GM21447 (cell line): ENCODE results near the gene RFPL3.
"Not testable (repeated sequence)": the region's sequence is repeated elsewhere in the genome, so short reads cannot be mapped to it uniquely, and the experiment has no call there.

Experiments
- ATAC-seq: cut with Tn5 transposase; IDR thresholded peaks from one replicate; pipeline ENCODE4 v1.9.1; 2021; ENCODE audit not compliant: unreplicated experiment

RFPL3 gene

DNA sequence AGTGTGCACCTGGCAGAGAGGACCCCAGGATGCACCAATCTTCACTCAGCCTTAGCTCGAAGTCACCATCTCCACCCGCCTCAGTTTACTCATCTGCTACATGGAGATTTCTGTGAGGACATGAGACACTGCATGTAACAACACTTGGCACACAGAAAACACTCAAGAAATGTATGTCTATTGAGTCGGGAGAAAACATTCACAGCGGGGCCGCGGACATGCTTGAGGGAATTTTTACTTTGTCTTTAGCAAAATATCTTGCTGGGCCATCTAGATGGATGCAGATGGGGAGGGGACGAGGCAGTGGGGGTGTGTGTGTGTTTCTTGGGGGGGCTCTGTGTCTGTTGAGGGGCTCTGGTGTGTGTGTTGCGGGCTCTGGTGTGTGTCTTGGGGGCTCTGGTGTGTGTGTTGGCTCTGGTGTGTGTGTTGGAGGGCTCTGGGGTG lies 28.4 kb upstream of the RFPL3 start:
- ATAC-seq = no peak

DNA sequence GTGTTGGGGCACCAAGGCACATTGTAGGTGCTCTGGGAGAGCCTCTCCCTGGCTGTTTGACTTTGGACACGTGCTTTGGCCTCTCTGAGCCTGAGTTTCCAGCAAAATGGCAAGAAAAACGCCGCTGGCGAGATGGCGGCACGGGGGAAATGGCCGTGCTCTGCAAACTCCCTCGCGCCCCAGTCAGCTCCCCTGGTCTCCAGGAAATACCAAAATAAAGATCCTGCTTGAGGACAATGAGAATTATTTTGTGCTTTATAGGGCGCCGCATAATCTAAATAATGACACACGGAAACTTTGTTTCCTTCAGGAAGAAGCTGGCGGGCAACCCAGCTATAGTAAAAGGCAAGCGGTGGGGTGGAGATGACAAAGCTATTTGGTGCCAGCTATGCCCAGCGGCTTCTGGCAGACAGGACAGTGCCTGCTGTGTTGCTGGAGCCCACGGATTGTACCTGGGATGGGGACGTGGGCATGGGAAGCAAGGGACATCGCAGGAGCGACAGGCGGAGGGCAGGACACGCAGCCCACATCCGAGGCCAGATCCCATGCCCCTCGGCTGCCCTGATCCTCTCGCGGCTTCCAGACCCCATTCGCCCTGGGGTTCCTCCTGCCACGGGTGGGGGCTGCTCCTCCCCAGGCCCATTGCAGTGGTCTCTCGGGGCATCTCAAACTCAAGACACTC lies 26.3 kb upstream of the RFPL3 start:
- no peak for ATAC-seq

DNA sequence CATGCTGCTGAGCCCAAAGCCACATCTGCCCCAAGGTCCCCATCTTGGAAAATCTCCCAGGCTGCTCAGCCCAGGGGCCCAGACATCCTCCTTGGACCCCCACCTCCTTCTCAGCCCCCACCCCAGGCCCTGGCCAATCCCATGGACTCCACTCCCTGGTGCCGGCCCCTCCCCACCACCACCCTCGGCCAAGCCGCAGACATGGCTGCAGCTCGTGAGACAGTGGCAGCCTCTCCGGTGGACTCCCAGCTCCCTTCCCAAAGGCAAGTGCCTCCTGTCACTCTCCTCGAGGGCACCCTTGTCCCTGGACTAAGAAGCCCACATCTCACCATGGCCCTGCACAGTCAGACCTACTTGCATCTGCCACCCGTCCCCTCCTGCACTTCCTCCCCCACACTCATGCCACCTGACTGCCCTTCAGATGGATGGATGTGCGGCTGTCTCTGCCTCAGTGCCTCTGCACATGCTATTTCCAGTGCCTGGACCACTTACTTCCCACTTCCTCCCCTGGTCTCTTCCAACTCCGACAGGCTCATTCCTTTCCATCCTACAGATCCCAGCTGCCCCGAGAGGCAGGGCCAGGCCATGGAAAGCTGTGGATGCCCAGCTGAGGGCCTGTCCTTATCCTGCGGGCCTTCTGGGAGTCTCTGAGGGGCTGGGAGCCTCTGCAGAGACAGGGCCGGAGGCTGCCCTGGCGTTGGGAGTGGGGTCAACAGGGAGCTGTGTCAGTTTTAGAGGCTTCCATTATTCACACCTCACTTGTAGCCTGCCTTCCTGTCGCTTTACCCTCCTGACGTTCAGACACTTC lies 25.5 kb upstream of the RFPL3 start:
- no peak for ATAC-seq

DNA sequence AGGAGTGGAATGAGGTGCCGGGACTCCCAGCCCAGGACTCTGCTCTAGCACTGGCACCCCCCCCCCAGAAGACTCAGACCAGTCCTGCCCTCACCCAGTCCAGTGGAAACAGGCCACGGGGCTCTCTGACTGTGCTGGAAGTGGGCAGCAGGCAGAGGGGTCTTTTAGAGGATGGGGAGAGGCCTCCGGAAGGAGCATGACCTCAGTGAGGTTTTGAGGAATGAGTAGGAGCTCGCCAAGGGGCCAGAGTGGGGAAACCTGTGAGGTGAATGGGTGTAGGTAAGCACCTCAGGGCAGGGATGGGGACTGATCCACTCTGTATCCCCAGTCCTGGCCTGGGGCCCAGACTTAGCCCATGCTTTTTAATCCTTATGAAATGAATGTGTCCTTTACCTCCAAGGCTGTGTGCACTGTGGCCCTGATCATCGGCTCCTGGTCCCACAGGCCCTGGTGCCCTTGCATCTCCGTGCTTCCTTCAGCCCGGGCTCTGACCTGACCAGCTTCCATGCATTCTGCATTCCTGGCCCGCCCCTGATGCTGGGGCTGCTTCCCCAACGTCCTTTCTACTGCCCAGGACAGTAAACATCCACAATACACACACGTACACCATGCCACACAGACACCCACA lies 24.4 kb upstream of the RFPL3 start:
- ATAC-seq = no peak

DNA sequence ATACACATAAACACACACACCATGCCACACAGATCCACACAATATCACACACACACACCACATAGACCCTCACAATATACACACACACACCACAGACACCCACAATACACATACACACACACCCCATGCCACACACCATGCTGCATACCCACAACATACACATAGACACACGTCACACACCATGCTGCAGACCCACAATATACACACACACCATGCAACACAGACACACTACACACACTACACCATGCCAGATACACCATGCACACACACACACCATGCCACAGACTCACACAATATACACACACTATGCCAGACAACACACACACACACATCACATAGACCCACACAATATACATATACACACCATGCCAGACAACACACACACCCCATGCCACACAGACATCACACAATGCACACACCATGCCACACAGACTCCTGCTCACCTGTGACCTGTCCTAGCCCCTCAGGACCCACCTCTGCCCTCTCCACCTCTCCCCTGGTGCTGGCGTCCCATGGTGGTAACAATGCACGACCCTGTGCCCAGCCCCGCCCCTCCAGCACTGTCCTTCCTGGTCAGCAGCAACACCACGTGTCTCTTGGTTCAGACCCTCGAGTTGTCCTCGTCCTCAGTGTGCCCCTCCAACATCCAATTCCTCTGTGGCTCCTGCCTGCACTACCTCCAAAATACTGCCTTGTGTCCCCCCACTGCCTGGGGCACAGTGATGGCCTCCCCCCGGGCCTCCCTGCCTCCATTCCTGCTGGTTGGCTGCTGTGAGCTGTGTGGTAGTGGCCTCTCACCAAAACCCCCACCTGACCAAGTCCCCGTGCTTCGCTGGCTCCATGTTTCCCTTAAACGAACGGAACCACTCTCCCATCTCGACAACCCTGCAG lies 23.7 kb upstream of the RFPL3 start:
- no peak for ATAC-seq

DNA sequence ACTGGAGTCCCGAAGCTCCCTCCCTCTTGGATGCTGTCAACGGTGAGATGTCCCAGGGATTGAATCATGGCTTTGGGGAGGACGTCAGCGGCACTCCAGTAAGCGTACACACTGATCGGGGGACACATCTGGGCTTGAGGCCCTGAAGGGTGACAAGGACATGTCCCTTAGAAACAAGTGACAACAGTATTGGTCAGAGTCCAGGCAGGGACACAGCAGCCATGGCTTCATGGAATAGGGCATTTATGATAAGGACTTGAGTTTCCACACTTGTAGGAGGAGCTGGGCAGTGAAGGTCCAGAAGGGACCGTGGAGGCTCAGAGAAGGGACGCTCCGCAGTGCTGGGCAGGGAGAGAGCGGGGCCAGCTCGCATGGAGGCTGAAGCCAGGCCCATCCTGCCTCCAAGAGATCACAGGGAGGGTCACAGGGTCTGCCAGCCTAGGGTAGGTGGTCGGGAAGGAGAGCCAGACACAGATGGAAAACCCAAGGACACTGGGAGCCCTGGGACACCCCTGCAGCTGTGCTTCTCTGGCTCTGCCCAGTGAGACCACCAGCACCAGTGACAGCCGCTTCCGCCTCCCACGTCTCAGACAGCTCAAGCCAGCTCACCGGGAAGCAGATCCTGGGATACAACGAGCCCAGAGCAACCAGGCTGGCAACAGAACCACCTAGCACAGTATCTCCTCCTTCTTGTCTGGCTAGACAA lies 22.9 kb upstream of the RFPL3 start:
- no peak for ATAC-seq

DNA sequence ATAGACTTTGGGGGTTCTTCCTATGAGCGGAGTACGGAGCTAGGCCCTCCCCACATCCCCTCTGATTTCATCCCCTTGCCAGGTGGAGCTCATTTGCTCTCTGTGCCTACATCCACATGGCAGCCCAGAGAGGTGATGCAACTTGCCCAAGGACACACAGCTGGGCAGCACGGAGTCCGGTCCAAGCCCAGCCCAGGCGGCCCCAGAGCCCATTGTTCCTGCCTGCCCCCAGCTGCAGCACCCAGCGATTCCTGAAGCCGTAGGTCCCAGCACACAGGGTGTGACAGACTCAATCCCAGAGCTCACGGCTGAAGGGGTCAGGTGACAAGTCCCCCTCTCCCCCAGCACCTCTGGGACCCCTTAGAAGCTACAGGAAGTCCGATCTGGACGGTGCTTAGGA lies 22.2 kb upstream of the RFPL3 start:
- ATAC-seq = no peak

DNA sequence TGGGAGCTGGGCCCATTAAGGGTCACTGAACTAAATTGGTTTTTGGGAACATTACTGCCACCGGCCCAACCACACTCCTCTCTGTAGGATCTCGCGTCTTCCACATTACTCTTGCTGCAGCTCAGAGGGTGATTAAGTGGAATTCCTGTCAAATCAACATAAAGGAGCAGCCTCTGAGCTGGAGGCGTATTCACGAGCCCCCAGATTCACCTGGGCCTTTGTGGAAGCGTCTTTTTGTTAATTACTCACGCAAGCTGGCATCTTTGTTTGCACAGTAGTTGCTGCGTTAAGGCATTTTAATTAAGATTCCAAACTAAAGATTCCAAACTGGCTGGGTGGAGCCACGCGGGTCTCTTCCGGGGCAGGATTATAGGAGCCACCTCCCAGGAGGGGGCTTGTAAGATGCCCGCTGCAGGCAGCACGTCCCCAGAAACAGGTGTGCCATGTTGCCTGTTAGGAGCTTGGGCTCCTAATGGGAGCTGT lies 21.5 kb upstream of the RFPL3 start:
- ATAC-seq = no peak

DNA sequence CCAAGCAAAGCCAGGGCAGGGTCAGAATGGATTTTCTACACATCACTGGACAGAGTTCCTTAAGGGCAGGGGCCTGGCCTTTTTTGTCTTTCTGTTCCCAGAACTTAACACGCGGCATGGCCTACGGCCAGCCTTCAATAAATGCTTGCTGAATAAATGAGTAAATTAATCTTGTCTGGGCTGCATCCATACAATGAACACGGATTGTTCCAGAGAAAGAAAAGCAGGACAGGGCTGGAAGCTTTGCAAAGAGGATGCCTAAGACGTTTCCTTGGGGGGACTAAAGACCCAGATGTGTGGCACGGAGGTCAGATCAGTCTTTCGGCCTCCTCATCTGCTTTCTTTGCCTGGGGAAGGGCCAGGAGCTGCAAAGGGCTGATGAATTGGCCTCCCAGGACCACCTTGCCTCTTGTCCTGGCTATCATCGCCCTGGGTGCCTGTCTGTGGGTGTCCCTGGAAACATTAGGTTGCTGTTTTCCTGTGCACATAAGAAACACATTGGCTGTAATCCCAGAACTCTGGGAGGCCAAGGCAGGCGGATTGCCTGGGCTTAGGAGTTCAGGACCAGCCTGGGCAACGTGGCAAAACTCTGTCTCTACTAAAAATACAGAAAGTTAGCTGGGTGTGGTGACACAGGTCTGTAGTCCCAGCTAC lies 20.8 kb upstream of the RFPL3 start:
- no peak for ATAC-seq

DNA sequence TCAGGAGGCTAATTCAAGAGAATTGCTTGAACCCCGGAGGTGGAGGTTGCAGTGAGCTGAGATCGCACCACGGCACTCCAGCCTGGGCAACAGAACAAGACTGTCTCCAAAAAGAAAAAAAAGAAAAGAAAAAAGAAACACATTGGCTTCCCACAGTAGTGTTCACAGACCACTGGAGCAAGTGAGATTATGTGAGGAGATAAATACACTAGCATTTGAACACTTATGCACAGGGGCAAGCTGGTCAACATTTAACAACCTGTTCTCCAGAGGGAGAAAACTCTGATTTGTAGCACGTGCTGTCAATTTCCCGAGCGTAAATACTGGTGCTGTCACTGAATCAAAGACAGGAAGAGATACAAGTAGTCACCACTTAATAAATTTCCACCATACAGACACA lies 20.2 kb upstream of the RFPL3 start:
- ATAC-seq = not testable (repeated sequence)

DNA sequence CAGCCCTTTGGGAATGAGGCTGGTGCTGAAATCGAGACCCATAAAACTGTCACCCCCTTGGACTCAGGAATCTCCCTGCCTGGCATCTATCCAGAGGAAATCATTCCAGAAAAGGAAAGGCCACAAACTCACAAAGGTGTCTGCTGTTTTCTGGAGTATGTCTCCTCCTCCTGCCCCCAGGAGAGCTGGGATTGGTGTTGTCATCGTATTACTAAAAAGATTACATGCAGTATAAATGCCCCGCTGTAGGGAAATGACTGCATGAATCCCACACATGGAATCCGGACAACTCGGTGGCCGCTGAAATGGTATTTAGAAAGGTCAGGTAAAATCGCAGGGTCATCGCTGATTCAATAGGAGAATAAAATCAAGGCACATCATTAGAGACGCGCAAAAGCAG lies 18.9 kb upstream of the RFPL3 start:
- ATAC-seq = no peak

DNA sequence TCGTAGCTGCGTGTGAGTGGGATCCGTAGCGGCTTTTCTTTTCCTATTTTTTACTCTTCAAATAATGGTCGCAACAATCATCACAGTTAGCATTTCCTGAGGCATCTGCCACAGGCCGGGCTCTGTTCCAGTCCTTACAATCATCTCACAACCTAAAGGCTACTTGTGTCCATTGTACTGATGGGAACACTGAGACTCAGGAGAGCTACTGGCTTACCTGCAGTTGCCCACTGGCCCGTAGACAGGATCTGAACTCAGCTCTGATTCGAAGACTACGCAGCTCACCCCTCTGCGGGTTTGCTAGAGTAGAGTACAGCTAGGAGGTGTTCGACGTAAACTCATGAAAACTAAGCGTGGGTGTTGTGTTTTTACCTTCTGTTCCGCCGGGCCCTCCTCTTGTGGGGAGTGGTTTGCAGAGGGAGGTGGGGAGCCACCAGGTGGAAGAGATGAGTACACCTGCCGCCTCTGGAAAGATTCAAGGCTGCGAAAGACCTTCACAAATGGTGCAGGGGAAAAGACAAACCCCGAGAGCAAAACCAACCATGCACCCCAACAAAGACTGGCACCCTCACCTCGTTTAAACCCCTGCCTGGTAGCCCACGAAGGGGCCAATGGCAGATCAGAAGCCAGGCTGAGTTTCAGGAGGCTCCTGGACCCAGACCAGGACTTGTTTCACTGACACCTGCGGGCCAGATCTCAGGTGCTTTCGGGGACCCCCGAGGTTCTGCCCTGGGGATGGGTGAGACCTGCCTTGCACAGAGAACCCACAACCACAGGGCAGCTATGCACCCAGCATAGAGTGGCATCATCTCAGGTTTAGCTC lies 18.3 kb upstream of the RFPL3 start:
- no peak for ATAC-seq

DNA sequence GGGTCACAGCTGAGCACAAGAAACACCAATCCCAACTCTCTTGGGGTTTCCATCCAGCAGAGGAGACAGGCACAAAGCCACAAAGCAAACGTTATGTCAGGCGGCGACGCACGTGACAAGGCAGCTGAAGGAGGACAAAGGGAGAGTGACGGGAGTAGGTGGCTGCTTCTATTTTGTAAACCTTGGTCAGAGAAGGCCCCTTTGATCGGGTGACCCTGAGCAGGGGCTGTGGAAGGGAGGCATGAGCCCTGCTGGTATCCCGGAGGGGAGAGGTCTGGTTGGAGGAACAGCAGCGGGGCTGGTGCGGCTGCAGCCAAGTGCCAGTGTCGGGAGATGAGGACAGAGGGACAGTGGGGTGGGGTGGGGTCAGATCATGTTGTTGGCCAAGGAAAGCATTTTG lies 17.3 kb upstream of the RFPL3 start:
- ATAC-seq = no peak

DNA sequence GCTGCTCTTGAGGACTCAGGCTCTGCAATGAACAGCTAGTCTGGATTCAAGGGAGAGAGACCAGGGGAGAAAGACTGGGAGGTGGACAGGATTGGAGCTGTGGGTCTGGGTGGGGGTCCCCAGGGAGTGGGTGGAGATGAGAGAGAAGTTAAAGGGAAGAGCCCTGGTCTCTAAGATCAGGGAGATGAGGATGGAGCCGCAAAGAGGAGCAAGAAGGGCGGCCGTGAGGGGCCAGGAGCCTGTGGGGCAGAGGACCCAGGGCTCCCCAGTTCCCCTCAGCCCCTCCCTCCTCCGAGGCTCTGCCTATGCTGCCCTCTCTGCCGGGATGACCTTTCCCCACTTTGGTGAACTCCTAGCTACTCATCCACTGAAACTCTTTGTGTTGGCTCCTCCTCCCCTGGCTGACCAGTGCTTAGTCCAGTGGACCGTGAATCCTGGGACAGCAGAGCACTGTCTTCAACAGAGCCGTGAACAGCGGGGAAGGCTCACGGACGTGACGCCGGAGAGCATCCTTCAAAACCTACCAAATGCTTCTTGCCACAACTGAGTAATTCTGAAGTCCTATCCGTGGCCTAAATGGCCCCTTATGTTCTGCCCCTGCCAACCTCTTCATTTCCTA lies 16.4 kb upstream of the RFPL3 start:
- ATAC-seq = no peak

DNA sequence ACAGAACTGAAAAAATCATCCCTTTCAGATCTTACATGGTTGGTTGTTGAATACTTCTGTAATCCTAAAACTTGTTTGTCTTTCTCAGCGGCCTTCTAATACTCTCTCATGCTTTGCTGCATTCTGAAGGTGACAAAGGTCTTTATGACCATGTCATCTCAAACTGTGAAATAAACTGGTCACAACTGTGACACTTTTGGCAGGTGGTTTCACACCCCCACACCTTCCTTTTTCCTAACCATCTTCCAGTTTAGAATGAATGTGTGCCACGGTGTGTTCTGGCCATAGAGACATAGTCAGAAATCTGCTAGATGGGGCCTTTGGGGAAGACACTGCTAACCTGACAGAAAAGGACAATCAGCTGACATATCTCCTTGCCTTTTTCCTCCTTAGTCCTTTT lies 14.7 kb upstream of the RFPL3 start:
- no peak for ATAC-seq

DNA sequence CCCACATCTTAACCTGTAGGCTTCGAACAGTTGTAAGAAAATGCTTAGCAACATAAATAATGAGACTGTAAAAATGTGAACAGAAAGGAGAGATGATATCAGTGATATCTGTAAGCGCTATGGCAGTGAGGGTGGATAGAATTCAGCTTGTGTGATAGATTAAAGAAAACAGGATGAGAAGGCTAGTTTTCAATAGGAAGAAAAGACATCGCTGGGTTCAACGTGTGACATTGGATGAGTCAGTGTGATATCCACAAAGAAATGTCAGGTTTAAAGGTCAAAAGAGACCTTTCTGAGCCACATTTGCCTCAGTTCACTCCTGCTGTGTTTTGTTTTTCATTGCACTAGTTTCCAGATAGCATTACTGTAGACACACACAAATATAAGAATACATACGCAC lies 13.7 kb upstream of the RFPL3 start:
- ATAC-seq = no peak

DNA sequence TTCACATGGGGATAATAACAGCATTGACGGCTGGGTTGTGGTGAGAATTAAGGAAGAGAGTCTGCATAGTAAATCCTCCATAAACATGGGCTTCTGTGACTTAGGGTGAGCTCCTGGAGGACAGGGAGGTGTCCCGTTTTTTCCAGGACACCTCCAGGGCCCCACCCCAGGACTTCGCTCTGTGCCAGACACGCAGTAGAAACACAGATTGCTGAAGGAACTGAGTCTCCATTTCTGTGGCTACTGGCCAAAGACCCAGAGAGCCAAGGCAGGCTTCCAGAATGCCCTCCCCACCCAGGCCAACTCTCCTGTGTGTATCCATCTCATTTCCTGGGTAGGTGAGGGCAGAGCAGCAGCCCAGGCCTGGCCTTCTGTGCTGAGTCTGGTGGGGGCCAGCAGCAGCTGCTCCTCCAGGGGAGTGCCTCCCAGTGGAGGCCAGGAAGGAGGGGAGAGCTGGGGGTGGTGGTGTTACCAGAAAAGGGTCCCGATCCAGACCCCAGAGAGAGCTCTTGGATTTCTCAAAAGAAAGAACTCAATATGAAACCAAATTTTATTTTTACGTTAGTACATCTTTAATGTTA lies 9.5 kb upstream of the RFPL3 start:
- ATAC-seq = no peak

DNA sequence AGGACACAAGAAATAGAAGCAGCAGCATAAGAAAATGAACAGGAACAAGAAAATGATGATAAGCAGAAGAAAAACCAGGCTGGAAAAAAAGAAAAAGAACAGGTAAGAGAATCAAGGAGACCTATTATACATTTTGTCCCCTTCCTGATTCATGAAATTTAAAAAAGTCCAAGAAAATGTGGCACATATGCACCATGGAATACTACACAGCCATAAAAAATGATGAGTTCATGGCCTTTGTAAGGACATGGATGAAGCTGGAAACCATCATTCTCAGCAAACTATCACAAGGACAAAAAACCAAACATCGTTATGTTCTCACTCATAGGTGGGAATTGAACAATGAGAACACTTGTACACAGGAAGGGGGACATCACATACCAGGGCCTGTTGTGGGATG lies 5.8 kb upstream of the RFPL3 start:
- not testable (repeated sequence) for ATAC-seq
